GM19463 (cell line): Measurements from ENCODE around the gene FOSB.

Experiments
- ATAC-seq: cut with Tn5 transposase; IDR thresholded peaks from one replicate; pipeline ENCODE4 v1.9.1; 2021; ENCODE audit warnings: mild to moderate bottlenecking, moderate library complexity; ENCODE audit not compliant: unreplicated experiment

The FOSB gene

DNA sequence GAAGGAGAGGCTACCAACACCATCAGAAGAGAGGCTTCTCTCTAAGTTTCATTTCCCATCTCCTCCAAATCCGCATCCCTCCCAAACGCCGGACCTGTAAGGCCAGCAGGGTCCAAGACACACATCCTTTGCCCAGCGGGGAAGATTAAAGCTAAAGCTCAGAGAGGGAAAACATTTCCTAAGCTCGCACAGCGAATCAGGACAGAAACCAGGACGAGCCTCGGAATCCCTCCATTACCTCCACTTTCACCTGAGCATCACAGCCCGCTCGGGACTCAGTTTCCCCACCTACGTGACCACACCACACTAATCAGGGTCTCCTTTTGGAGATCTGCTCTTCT lies 711 bp upstream of the FOSB start:
- ATAC-seq = no peak

DNA sequence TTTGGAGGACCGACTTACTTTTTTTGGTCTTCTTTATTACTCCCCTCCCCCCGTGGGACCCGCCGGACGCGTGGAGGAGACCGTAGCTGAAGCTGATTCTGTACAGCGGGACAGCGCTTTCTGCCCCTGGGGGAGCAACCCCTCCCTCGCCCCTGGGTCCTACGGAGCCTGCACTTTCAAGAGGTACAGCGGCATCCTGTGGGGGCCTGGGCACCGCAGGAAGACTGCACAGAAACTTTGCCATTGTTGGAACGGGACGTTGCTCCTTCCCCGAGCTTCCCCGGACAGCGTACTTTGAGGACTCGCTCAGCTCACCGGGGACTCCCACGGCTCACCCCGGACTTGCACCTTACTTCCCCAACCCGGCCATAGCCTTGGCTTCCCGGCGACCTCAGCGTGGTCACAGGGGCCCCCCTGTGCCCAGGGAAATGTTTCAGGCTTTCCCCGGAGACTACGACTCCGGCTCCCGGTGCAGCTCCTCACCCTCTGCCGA lies 409 bp downstream of the FOSB start:
- no peak for ATAC-seq

DNA sequence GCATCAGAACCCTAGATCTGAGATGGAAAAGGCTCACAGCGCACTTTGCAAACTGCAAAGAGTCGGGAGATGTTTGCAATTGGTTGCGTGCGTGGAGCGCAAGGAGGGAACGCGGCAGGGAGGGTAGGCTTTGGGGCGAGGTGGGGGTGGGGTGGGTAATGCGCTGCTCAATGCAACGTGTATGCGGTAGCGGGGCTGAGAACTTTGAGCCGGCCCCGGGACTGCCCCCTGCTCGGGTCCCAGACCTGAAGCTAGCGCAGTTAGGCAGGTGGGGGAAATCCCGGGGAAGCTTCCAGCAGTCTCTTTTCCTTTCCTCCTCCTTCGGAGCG lies 971 bp downstream of the FOSB start:
- ATAC-seq = peak; percentile 18

DNA sequence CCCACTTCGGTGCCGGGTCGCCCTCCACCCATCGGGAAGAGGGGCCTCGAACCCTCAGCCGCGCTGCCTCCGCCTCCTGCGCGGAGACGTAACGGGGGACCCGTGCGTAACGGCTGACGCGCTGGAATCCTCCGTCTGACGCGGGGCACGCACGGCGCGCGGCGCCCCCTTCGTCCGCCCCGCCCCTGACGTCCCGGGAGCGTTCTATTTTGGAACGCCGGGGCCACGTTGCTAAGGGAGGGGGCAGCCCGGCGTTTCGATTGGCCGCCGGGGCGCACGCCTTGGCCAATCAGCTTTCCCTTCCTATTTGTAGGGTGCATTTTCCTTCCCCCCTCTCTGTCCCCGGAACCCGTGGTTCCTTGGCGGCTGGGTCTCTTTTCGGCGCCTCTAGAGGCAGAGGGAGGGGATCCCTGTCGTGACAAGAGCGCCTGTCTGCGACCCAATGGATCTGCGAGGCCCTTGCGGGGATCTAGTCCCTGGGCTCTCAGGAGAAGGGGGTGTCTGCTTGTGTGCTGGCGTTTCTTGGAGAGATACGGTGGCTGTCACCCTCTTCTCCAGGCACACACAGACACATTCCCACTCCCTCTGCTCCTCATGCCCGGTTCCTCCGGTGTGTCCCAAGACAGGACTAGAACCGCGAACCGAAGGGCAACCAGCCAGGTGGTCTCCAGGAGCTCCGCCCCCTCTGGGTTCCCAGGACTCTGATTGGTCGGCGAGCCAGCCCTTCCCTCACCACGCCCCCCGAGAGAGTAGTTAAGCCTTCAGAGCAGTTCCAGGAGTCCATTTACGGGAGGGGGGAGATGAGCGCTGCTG lies 1.5 kb downstream of the FOSB start:
- ATAC-seq = peak; percentile 66

DNA sequence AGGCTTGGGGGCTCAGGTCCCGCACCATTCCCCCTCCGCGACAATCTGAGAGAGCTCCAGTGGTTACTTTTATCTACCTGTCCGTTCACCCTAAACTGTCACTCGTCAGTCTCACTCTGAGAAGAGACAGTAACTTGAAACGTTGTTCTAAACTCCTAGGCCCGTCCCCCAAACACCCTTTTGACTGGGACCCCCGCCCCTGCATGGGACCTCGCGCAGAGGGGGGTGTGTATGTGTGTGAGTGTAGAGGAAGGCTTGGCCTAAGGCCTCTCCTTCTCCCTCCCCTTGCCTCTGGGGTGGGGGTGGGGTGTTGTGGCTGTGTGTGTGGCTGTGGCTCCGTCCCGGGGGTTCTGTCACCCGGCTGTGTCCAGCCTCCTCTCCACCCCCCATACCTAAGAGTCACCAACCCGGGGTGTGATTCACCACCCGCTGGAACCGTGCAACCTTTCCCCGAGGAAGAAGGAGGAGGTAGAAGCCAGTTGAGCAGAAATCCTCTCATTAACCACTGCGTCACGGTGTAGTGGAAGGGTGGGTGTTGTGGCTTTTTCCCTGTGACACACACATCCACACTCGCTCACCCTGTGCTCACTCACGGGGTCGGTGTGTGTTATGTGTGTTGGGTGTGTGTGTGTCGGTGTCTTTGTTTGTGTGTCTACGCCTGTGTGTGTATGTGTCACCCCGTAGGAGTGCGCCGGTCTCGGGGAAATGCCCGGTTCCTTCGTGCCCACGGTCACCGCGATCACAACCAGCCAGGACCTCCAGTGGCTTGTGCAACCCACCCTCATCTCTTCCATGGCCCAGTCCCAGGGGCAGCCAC lies 2.4 kb downstream of the FOSB start:
- no peak for ATAC-seq

DNA sequence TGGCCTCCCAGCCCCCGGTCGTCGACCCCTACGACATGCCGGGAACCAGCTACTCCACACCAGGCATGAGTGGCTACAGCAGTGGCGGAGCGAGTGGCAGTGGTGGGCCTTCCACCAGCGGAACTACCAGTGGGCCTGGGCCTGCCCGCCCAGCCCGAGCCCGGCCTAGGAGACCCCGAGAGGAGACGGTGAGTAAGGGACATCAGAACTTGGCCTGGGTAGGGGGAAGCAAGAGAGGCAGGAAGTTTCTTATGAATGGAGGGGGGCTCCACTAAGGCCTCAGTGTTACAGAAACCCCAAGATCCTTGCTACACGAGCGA lies 2.9 kb downstream of the FOSB start:
- ATAC-seq = no peak

DNA sequence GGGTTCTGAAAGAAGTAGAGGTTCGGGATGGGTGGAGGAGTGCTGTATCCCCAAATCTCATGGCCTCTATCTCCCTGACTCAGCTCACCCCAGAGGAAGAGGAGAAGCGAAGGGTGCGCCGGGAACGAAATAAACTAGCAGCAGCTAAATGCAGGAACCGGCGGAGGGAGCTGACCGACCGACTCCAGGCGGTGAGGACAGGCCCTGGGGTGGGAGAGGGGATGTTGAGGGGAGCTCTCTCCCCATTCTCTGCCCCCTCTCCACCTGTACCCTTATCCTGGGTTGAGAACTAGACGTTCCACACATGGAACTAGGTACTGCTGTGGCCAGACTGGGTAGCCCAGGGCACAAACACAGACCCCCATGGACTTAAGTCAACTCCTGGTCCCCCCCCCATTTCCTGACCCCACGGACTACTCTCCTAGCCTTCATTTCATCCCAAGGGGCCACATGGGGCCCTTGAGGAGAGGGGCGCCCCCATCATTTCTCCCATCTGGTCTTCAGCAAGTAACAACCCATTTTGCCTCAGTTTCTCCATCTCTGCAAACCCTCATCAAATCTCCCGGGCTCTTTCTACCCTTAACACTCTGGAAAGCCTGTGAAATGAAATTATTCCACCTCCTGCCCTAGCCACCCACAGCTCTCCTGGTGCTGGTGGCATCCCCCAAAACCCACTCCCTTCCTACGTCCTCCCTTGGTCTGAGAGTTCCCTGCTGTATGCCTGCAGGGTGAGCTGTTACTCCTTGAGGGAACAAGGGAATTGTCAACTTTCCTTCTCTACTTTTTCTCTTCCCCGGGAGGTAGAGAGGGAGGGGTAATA lies 3.5 kb downstream of the FOSB start:
- no peak for ATAC-seq

DNA sequence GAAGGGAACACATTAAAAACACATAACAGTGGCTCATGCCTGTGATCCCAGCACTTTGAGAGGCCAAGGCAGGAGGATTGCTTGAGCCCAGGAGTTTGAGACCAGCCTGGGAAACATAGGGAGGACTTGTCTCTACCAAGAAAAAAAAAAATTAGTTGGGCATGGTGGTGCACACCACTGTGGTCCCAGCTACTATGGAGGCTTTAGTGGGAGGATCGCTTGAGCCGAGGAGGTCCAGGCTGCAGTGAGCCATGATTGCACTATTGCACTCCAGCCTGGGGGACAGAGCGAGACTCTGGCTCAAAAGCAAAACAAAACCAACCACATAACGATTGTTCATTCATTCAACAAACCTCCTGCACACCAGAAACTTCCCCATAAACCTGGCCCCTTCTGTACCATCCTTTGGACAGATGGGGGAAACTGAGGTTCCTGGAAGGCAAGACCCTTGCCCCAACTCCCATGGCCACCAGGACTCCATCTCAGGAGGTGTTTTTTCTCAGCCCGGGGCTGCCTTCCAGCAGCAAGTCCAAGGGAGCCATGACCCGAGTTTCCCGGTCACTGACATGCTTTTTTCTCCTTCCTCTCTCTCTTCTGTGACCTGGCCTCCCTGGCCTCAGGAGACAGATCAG lies 4.3 kb downstream of the FOSB start:
- ATAC-seq = no peak

DNA sequence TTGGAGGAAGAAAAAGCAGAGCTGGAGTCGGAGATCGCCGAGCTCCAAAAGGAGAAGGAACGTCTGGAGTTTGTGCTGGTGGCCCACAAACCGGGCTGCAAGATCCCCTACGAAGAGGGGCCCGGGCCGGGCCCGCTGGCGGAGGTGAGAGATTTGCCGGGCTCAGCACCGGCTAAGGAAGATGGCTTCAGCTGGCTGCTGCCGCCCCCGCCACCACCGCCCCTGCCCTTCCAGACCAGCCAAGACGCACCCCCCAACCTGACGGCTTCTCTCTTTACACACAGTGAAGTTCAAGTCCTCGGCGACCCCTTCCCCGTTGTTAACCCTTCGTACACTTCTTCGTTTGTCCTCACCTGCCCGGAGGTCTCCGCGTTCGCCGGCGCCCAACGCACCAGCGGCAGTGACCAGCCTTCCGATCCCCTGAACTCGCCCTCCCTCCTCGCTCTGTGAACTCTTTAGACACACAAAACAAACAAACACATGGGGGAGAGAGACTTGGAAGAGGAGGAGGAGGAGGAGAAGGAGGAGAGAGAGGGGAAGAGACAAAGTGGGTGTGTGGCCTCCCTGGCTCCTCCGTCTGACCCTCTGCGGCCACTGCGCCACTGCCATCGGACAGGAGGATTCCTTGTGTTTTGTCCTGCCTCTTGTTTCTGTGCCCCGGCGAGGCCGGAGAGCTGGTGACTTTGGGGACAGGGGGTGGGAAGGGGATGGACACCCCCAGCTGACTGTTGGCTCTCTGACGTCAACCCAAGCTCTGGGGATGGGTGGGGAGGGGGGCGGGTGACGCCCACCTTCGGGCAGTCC lies 5.0 kb downstream of the FOSB start:
- ATAC-seq = no peak

DNA sequence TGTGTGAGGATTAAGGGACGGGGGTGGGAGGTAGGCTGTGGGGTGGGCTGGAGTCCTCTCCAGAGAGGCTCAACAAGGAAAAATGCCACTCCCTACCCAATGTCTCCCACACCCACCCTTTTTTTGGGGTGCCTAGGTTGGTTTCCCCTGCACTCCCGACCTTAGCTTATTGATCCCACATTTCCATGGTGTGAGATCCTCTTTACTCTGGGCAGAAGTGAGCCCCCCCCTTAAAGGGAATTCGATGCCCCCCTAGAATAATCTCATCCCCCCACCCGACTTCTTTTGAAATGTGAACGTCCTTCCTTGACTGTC lies 5.5 kb downstream of the FOSB start:
- no peak for ATAC-seq

DNA sequence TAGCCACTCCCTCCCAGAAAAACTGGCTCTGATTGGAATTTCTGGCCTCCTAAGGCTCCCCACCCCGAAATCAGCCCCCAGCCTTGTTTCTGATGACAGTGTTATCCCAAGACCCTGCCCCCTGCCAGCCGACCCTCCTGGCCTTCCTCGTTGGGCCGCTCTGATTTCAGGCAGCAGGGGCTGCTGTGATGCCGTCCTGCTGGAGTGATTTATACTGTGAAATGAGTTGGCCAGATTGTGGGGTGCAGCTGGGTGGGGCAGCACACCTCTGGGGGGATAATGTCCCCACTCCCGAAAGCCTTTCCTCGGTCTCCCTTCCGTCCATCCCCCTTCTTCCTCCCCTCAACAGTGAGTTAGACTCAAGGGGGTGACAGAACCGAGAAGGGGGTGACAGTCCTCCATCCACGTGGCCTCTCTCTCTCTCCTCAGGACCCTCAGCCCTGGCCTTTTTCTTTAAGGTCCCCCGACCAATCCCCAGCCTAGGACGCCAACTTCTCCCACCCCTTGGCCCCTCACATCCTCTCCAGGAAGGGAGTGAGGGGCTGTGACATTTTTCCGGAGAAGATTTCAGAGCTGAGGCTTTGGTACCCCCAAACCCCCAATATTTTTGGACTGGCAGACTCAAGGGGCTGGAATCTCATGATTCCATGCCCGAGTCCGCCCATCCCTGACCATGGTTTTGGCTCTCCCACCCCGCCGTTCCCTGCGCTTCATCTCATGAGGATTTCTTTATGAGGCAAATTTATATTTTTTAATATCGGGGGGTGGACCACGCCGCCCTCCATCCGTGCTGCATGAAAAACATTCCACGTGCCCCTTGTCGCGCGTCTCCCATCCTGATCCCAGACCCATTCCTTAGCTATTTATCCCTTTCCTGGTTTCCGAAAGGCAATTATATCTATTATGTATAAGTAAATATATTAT lies 6.1 kb downstream of the FOSB start:
- ATAC-seq = no peak

DNA sequence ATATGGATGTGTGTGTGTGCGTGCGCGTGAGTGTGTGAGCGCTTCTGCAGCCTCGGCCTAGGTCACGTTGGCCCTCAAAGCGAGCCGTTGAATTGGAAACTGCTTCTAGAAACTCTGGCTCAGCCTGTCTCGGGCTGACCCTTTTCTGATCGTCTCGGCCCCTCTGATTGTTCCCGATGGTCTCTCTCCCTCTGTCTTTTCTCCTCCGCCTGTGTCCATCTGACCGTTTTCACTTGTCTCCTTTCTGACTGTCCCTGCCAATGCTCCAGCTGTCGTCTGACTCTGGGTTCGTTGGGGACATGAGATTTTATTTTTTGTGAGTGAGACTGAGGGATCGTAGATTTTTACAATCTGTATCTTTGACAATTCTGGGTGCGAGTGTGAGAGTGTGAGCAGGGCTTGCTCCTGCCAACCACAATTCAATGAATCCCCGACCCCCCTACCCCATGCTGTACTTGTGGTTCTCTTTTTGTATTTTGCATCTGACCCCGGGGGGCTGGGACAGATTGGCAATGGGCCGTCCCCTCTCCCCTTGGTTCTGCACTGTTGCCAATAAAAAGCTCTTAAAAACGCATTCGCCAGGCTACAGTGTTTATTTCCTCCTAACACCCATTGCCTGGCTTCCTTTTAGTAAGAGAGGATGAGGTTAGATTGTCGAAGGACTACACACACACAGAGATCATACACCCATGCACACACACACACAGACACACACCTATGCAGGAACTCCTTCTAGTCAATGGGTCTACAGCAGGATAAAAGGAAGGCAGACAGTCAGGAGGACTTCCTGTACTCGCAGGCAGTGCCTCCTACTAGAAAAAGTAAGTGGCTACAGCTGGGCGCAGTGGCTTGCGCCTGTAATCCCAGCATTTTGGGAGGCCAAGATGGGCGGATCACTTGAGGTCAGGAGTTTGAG lies 7.1 kb downstream of the FOSB start:
- ATAC-seq = no peak

DNA sequence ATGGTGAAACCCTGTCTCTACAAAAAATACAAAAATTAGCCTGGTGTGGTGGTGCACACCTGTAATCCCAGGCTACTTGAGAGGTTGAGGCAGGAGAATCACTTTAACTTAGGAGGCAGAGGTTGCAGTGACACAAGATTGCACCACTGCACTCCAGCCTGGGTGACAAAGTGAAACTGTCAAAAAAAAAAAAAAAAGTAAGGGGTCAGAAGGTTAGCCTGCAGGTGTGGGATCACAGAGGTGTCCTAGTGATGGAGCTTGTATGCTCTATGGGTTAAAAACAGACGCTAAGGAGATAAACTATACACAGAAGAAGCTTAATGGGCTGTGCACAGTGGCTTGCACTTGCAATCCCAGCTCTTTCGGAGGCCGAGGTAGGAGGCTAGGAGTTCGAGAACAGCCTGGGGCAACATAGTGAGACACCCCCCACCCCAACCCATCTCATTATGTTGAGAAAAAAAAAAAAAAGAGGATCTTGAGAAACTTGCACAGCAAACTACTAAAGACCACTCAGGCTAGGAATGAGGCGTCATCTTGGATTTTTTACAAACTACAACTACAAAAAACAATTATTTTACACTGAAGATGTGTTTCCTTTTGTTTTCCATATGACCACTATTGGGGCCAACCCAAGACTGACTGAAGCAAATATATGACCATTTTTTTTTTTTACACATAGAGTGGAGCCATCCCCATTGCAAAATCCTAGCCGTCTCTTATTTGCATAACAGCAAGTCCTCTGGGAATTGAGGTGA lies 7.9 kb downstream of the FOSB start:
- ATAC-seq = no peak

DNA sequence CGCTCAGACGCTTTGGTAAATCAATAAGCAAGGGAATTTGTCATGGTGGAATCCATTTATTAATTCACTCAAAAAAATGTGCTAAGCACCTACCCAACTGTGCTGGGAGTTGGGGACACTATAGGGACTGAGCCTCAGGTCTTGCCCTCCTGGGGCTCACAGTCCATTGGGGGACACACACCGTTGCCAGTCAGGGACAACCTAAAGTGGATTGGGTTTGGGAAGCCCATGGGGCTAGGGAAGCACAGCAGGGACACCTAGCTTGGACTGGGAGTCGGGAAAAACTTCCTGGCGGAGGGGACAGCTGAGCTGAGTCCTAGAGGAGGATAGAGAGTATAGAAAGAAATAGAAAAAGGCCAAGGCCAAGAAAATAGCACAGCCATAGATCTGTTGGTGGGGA lies 8.5 kb downstream of the FOSB start:
- ATAC-seq = no peak

DNA sequence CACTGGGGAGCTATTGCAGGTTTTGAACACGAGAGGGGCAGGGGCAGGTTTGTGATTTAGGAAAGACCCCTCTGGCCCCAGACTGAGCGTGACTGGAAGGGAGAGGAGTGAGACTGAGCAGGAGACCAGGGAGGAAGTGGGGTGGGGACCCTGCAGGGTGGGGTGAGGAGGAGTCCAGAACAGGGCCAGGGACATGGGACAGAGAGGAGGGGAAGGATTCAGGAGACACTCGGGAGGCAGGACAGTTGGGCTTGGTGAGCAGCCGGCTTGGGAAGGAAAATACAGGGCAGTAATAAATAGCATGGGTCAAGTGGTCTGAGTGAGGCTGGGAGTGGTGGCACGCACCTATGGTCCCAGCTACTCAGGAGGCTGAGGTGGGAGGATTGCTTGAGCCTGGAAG lies 9.4 kb downstream of the FOSB start:
- no peak for ATAC-seq

DNA sequence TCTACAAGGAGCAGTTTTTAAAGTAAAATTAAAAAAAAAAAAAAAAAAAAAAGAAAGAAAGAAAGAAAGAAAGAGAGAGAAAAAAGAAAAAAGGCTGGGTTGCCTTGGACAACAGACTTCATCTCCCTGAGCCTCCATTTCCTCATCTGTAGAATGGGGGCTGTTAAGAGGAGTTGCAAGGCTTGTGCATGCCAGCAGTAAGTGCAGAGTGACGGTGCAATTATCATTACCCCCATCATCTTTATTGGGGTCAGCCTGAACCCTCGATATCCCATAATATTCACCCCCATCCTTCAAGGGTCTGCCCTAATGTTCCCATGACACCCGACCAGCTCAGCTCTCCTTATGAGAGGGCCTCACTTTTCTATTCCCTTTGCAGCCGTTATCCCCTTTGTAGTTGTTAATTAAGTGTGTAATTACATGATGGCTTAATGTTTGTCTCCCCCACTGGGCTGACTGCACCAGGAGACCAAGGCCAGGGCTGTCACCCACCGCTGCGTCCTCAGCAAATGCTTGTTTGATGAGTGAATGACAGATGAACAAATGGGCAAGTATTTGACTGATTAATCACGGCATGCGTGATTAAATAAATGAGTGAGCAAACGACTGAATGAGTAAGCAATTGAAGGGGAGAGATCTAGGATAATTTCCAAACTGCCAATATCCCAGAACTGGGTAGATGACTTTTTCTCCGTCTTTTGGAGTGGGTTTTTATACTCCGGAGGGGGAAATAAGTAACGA lies 10.1 kb downstream of the FOSB start:
- no peak for ATAC-seq
